SK-N-SH treated with all-trans-retinoic acid at 6 μM for 48 hours (cell line): ENCODE measurements around the gene FAM234A.

Experiments used
- ATAC-seq: fragments of 200-7000 bp; cut with Tn5 transposase; 3 replicates; pipeline ENCODE4 v1.9.1; 2020; ENCODE audit warnings: mild to moderate bottlenecking, moderate library complexity
- ARNTL ChIP-seq: fragments of 450-650 bp; formaldehyde crosslinking; IDR thresholded peaks from 2 replicates; pipeline ENCODE4 v1.5.0; 2020; ENCODE audit warnings: low read depth, mild to moderate bottlenecking, moderate library complexity, borderline replicate concordance
- BACH2 ChIP-seq: fragments of 250-450 bp; sonication (Bioruptor Pico); IDR thresholded peaks from 2 replicates; pipeline ENCODE4 v1.9.0; 2021; ENCODE audit warnings: mild to moderate bottlenecking, borderline replicate concordance
- CREB5 ChIP-seq: fragments of 250-450 bp; sonication (Bioruptor Pico); IDR thresholded peaks from 2 replicates; pipeline ENCODE4 v1.5.1; 2020; ENCODE audit warnings: low read depth, mild to moderate bottlenecking, moderate library complexity
- CSRNP3 ChIP-seq: fragments of 250-450 bp; sonication (Bioruptor Pico); IDR thresholded peaks from 2 replicates; pipeline ENCODE4 v1.5.1; 2021; ENCODE audit warnings: mild to moderate bottlenecking, moderate library complexity
- ESRRG ChIP-seq: fragments of 250-450 bp; sonication (Bioruptor Pico); IDR thresholded peaks from 2 replicates; pipeline ENCODE4 v1.6.1; 2021; ENCODE audit warnings: mild to moderate bottlenecking
- GLIS3 ChIP-seq: fragments of 250-450 bp; sonication (Bioruptor Pico); IDR thresholded peaks from 2 replicates; pipeline ENCODE4 v1.5.0; 2020; ENCODE audit warnings: mild to moderate bottlenecking, moderate library complexity
- ISL1 ChIP-seq: fragments of 250-450 bp; sonication (Bioruptor Pico); IDR thresholded peaks from 2 replicates; pipeline ENCODE4 v2.1.2; 2022; ENCODE audit warnings: mild to moderate bottlenecking, moderate library complexity
- PATZ1 ChIP-seq: fragments of 250-450 bp; sonication (Bioruptor Pico); IDR thresholded peaks from 2 replicates; pipeline ENCODE4 v1.8.0; 2020; ENCODE audit warnings: mild to moderate bottlenecking, moderate library complexity, borderline replicate concordance
- PPARA ChIP-seq: fragments of 250-450 bp; sonication (Bioruptor Pico); IDR thresholded peaks from 2 replicates; pipeline ENCODE4 v1.5.0; 2020; ENCODE audit warnings: mild to moderate bottlenecking, borderline replicate concordance
- RARB ChIP-seq: fragments of 250-450 bp; sonication (Bioruptor Pico); IDR thresholded peaks from 2 replicates; pipeline ENCODE4 v1.8.0; 2021; ENCODE audit warnings: mild to moderate bottlenecking, moderate library complexity
- SNAI2 ChIP-seq: fragments of 250-450 bp; sonication (Bioruptor Pico); IDR thresholded peaks from 2 replicates; pipeline ENCODE4 v1.5.0; 2020; ENCODE audit warnings: mild to moderate bottlenecking, moderate library complexity
- TCF4 ChIP-seq: fragments of 250-450 bp; sonication (Bioruptor Pico); IDR thresholded peaks from 2 replicates; pipeline ENCODE4 v1.8.0; 2021; ENCODE audit warnings: mild to moderate bottlenecking, moderate library complexity, borderline replicate concordance
- TOX ChIP-seq: fragments of 250-450 bp; sonication (Bioruptor Pico); IDR thresholded peaks from 2 replicates; pipeline ENCODE4 v1.8.0; 2021; ENCODE audit warnings: mild to moderate bottlenecking, moderate library complexity, borderline replicate concordance
- TSHZ2 ChIP-seq: fragments of 250-450 bp; sonication (Bioruptor Pico); IDR thresholded peaks from 2 replicates; pipeline ENCODE4 v1.5.0; 2020; ENCODE audit warnings: mild to moderate bottlenecking, moderate library complexity
- ZFP3 ChIP-seq: fragments of 250-450 bp; sonication (Bioruptor Pico); IDR thresholded peaks from 2 replicates; pipeline ENCODE4 v1.5.0; 2020; ENCODE audit warnings: mild to moderate bottlenecking, moderate library complexity
- ZFP30 ChIP-seq: fragments of 450-650 bp; formaldehyde crosslinking; IDR thresholded peaks from 2 replicates; pipeline ENCODE4 v1.5.0; 2022; ENCODE audit warnings: mild to moderate bottlenecking, moderate library complexity
- ZNF70 ChIP-seq: fragments of 450-650 bp; formaldehyde crosslinking; IDR thresholded peaks from 2 replicates; pipeline ENCODE4 v1.5.0; 2020; ENCODE audit warnings: mild to moderate bottlenecking, moderate library complexity
- ZNF8 ChIP-seq: fragments of 450-650 bp; formaldehyde crosslinking; IDR thresholded peaks from 2 replicates; pipeline ENCODE4 v1.5.0; 2020; ENCODE audit warnings: mild to moderate bottlenecking, moderate library complexity

The FAM234A gene

GRCh38 chr16:278863-279366 lies 44.3 kb downstream of the FAM234A start (continued):
- TF ChIP-seq PATZ1 (CRISPR knock-in tag) (no peak), TOX (no peak), CSRNP3 (CRISPR knock-in tag) (no peak), TCF4 (no peak), ZNF70 (CRISPR knock-in tag) (no peak), ESRRG (CRISPR knock-in tag) (no peak), ARNTL (CRISPR knock-in tag) (no peak), SNAI2 (CRISPR knock-in tag) (no peak), GLIS3 (CRISPR knock-in tag) (no peak)

GRCh38 chr16:279531-279930 lies 44.9 kb downstream of the FAM234A start:
- TF ChIP-seq TOX (no peak), TCF4 (no peak), SNAI2 (CRISPR knock-in tag) (no peak), BACH2 (CRISPR knock-in tag) (no peak)
- TF ChIP-seq, all 23 proteins: peak for 0
- ATAC-seq: no peak

- TF ChIP-seq SNAI2 (CRISPR knock-in tag) (no peak), TOX (no peak), ZFP30 (CRISPR knock-in tag) (no peak), CREB5 (CRISPR knock-in tag) (no peak), ZNF8 (no peak), ZNF70 (CRISPR knock-in tag) (no peak), GLIS3 (CRISPR knock-in tag) (no peak), ISL1 (CRISPR knock-in tag) (no peak), PATZ1 (CRISPR knock-in tag) (no peak), ESRRG (CRISPR knock-in tag) (no peak), PPARA (CRISPR knock-in tag) (no peak), BACH2 (CRISPR knock-in tag) (no peak)
- TF ChIP-seq, all 23 proteins: peak for 0
- no peak for ATAC-seq
Measured at GRCh38 chr16:280005-280460, 45.4 kb downstream of the FAM234A start.

- no peak for TF ChIP-seq ZFP3 (CRISPR knock-in tag)
- no peak for TF ChIP-seq GLIS3 (CRISPR knock-in tag)
- TF ChIP-seq RARB (CRISPR knock-in tag): no peak
- TF ChIP-seq PPARA (CRISPR knock-in tag): no peak
- TF ChIP-seq ZFP30 (CRISPR knock-in tag): no peak
- TF ChIP-seq ISL1 (CRISPR knock-in tag): no peak
- TF ChIP-seq PATZ1 (CRISPR knock-in tag): no peak
- no peak for TF ChIP-seq CREB5 (CRISPR knock-in tag)
- TF ChIP-seq TSHZ2 (CRISPR knock-in tag): no peak
- ATAC-seq: 0 out of 3 replicates have a peak, but pooled peaks have one; percentile 8
Measured at GRCh38 chr16:280552-280951, 45.9 kb downstream of the FAM234A start, which contains the start of gene ARHGDIG. TSS of gene ARHGDIG (plus strand) at chr16:280591. CDS start at chr16:280681, 90 bp downstream.
